ENCODE data around the gene FAM53C.

- TF ChIP-seq GATA2 (IDR thresholded peaks at IDR 0.05; ENCODE audit: low read depth, low read length), result no peak
- no peak for TF ChIP-seq GATA3 (IDR thresholded peaks at IDR 0.05; ENCODE audit: low read depth, low read length)
These were observed 47.6 kb downstream of the FAM53C start for GRCh38 chr5:138385660-138386059.
